Gastrocnemius medialis (tissue), 4 donors: ENCODE data around the gene ARHGEF10L. TPM values are rescaled to one million over a fixed set of nuclear protein-coding genes. Genes with fewer than 3 reads are reported as not detected.
"Not testable (repeated sequence)": the region's sequence is repeated elsewhere in the genome, so short reads cannot be mapped to it uniquely, and the experiment has no call there.

ENCODE experiments used
- ATAC-seq, 2 donors: fragments of 150-250 bp; one replicate each; pipeline ENCODE4 v1.9.1; 2016
- DNase-seq, 2 donors: peaks; one replicate each; pipeline ENCODE4 v3.0.0-alpha.2; 2019
- H3K27ac ChIP-seq, 4 donors: fragments of 200-600 bp; sonication (generic); 1 replicate in 1 of 4; 2 replicates in 3 of 4; pipeline ENCODE4 v1.5.1; 2016 to 2018; ENCODE audit warnings: mild to moderate bottlenecking in 2 of 4, moderate library complexity in 1 of 4
- H3K27me3 ChIP-seq, 3 donors: fragments of 200-600 bp; sonication (generic) in 2 of 3; 1 replicate in 1 of 3; 2 replicates in 2 of 3; pipeline versions ENCODE4 v1.5.1 to v1.6.0; 2016 to 2019; ENCODE audit warnings: mild to moderate bottlenecking in 1 of 3, moderate library complexity in 1 of 3
- H3K36me3 ChIP-seq, 2 donors: fragments of 200-600 bp; sonication (generic) in 1 of 2; one replicate each; pipeline ENCODE4 v1.5.1; 2017 to 2018
- H3K4me1 ChIP-seq, 2 donors: fragments of 200-600 bp; sonication (generic) in 1 of 2; one replicate each; pipeline ENCODE4 v1.5.1; 2016 to 2017; ENCODE audit warnings: mild to moderate bottlenecking in 2 of 2
- H3K4me3 ChIP-seq, 4 donors: fragments of 200-600 bp; sonication (generic) in 3 of 4; 1 replicate in 1 of 4; 2 replicates in 3 of 4; pipeline ENCODE4 v1.5.1; 2016 to 2019; ENCODE audit warnings: mild to moderate bottlenecking in 2 of 4
- H3K9me3 ChIP-seq, 3 donors: fragments of 200-600 bp; sonication (generic) in 2 of 3; 1 replicate in 1 of 3; 2 replicates in 2 of 3; pipeline ENCODE4 v1.5.1; 2016 to 2019
- CTCF ChIP-seq, 5 experiments: fragments of 450-650 bp in 3 of 5; fragments of 200-600 bp in 2 of 5; sonication (generic) in 2 of 5; IDR thresholded peaks in 4 of 5; conservative IDR thresholded peaks in 1 of 5; 1 replicate in 4 of 5; 2 replicates in 1 of 5; pipeline ENCODE4 v1.5.1; 2016 to 2019; ENCODE audit warnings: antibody characterized with exemption in 5 of 5, mild to moderate bottlenecking in 3 of 5, moderate library complexity in 3 of 5
- POLR2A ChIP-seq, 2 donors: fragments of 450-650 bp; IDR thresholded peaks; one replicate each; pipeline ENCODE4 v1.6.1; 2017; ENCODE audit warnings: antibody characterized with exemption in 2 of 2, mild to moderate bottlenecking in 2 of 2, moderate library complexity in 2 of 2
- in situ Hi-C, 4 donors: fragments of 200-750 bp; cut with MboI; loops; one replicate each; pipeline versions ENCODE4 v1.15.0 to v1.8.0; 2017; ENCODE audit warnings: low sequenced_read_pairs in 4 of 4
- intact Hi-C: fragments of 100-400 bp; cut with DNase I; formaldehyde crosslinking; loops from one replicate; pipeline ENCODE4 v1.15.1; 2023; ENCODE audit warnings: low total_unique reads
- total RNA-seq, 4 donors: library from RNA; depleted of rRNA; stranded (reverse); fragments of >200 nt; gene quantifications; one replicate each; pipeline versions ENCODE4 v1.1.0 to v1.2.3, GENCODE V29; 2016

ARHGEF10L gene
- total RNA-seq, 4 donors from 2014 or later: 21.2 to 111 (median 73.8) TPM

- TF ChIP-seq CTCF (IDR thresholded peaks at IDR 0.05 in 4 of 5, conservative IDR thresholded peaks at IDR 0.05 in 1 of 5) (no peak), POLR2A (IDR thresholded peaks at IDR 0.05) (no peak)
- Histone ChIP-seq H3K4me3 (no peak overlapping the region), H3K36me3 (peaks cover 0 to 65% of the 10 kb centered on the region in 2 donors), H3K9me3 (no peaks in the 10 kb centered on the region), H3K27ac (peak overlapping the region; percentile 87 to 97 (median 92)), H3K4me1 (peaks cover 34 to 48% of the 10 kb centered on the region in 2 donors), H3K27me3 (no peaks in the 10 kb centered on the region)
- intact Hi-C loops: no loop called here
- in situ Hi-C loops: no loop called here
- ATAC-seq (no peak), DNase-seq (no peak)
These were observed 87.9 kb downstream of the ARHGEF10L start for GRCh38 chr1:17627239-17628052.

- peaks cover 28 to 32% of the 10 kb centered on the region in 2 donors for H3K4me1 ChIP-seq
These were observed 89.5 kb downstream of the ARHGEF10L start for GRCh38 chr1:17629046-17629445.

DNA sequence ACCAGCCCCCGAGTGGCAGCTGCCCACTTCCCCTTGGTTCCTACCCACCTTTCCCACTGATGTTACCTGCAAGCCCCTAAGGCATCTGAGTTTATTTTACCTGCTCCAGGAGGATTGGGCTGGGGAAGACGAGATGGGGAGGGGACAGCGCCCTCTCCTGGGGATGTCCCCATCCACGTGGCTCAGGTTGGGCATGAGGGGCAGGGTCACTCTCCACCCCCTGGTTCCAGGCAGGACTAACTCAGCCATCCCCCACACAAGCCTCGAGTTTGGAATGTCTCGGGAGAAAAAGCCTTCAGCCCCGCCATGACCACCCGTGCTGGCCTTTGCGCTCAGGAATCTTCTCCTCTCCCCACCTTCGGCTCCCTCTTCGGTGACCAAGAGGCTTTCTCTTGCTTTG is 90.0 kb downstream of the ARHGEF10L start:
- Histone ChIP-seq H3K27me3 (no peaks in the 10 kb centered on the region), H3K36me3 (peaks cover 0 to 63% of the 10 kb centered on the region in 2 donors), H3K4me3 (no peak overlapping the region), H3K4me1 (peaks cover 23 to 28% of the 10 kb centered on the region in 2 donors), H3K9me3 (no peaks in the 10 kb centered on the region), H3K27ac (peak overlapping the region; percentile 87 to 97 (median 92))
- TF ChIP-seq CTCF (IDR thresholded peaks at IDR 0.05 in 4 of 5, conservative IDR thresholded peaks at IDR 0.05 in 1 of 5): peak in 2 of 5 experiments; percentile 30 to 46
- no peak for TF ChIP-seq POLR2A (IDR thresholded peaks at IDR 0.05)
- DNase-seq: no peak
- in situ Hi-C loops (no loop called here), intact Hi-C loops (no loop called here)
- no peak for ATAC-seq

More at GRCh38 chr1:17629046-17629445, 89.5 kb downstream of the ARHGEF10L start:
- ATAC-seq, intact Hi-C loops, H3K9me3 ChIP-seq, H3K4me3 ChIP-seq, in situ Hi-C loops, H3K27me3 ChIP-seq, DNase-seq: not testable (repeated sequence)
- H3K27ac ChIP-seq: peak overlapping the region; percentile 87 to 97 (median 92)
- H3K36me3 ChIP-seq: peaks cover 0 to 63% of the 10 kb centered on the region in 2 donors

- Histone ChIP-seq H3K4me3 (peak overlapping the region in 1 of 4 donors; percentile 8), H3K27me3 (no peaks in the 10 kb centered on the region), H3K36me3 (peaks cover 0 to 70% of the 10 kb centered on the region in 2 donors), H3K9me3 (no peaks in the 10 kb centered on the region), H3K27ac (peak overlapping the region; percentile 87 to 97 (median 92)), H3K4me1 (peaks cover 20 to 23% of the 10 kb centered on the region in 2 donors)
- peak; percentile 94 to 97 for ATAC-seq
- in situ Hi-C loops: no loop called here
- TF ChIP-seq CTCF (IDR thresholded peaks at IDR 0.05 in 4 of 5, conservative IDR thresholded peaks at IDR 0.05 in 1 of 5) (no peak), POLR2A (IDR thresholded peaks at IDR 0.05) (peak; percentile 24 to 27)
- DNase-seq: peak; percentile 83 to 92
- intact Hi-C loops: no loop called here
These were observed 90.7 kb downstream of the ARHGEF10L start for GRCh38 chr1:17630048-17630830.

GRCh38 chr1:17630986-17631385 is 91.5 kb downstream of the ARHGEF10L start:
- intact Hi-C loops: no loop called here
- TF ChIP-seq CTCF (IDR thresholded peaks at IDR 0.05 in 4 of 5, conservative IDR thresholded peaks at IDR 0.05 in 1 of 5): no peak
- TF ChIP-seq POLR2A (IDR thresholded peaks at IDR 0.05): no peak
- in situ Hi-C loops: no loop called here

More at GRCh38 chr1:17630986-17631385, 91.5 kb downstream of the ARHGEF10L start:
- Histone ChIP-seq H3K27ac (peak overlapping the region; percentile 87 to 97 (median 92)), H3K9me3 (no peaks in the 10 kb centered on the region), H3K27me3 (no peaks in the 10 kb centered on the region), H3K4me3 (no peak overlapping the region), H3K36me3 (peaks cover 0 to 73% of the 10 kb centered on the region in 2 donors), H3K4me1 (peaks cover 18 to 23% of the 10 kb centered on the region in 2 donors)
- no peak for DNase-seq
- no peak for ATAC-seq
